GM12891 (cell line): ENCODE data around the gene LACTB.

Experiments used
- DNase-seq: peaks from one replicate; pipeline ENCODE4 v3.0.0; 2011; ENCODE audit warnings: low spot score; ENCODE audit not compliant: insufficient read length
- FAIRE-seq: peaks from 2 replicates; lab custom pipeline; 2011; peaks lifted over from hg19 to GRCh38; lab: Jason Lieb, UNC
- PAX5 ChIP-seq: IDR thresholded peaks from 2 replicates; pipeline ENCODE4 v1.6.1; 2011; ENCODE audit warnings: low read length, moderate library complexity, mild to moderate bottlenecking; ENCODE audit not compliant: insufficient read depth, severe bottlenecking
- POLR2A ChIP-seq: IDR thresholded peaks from 2 replicates; pipeline ENCODE4 v1.6.1; 2011; ENCODE audit warnings: low read depth, low read length, control low read depth
- POLR2AphosphoS5 ChIP-seq: IDR thresholded peaks from 2 replicates; pipeline ENCODE4 v1.6.1; 2011; ENCODE audit warnings: low read depth, low read length, control low read depth
- POU2F2 ChIP-seq: IDR thresholded peaks from 2 replicates; pipeline ENCODE4 v1.6.1; 2011; ENCODE audit warnings: low read depth, mild to moderate bottlenecking, control low read depth, low read length, moderate library complexity
- SPI1 ChIP-seq: IDR thresholded peaks from 2 replicates; pipeline ENCODE4 v1.6.1; 2011; ENCODE audit warnings: low read depth, low read length, control low read depth
- TAF1 ChIP-seq: IDR thresholded peaks from 2 replicates; pipeline ENCODE4 v1.6.1; 2011; ENCODE audit warnings: low read depth, low read length, control low read depth

The LACTB gene

GRCh38 chr15:63079947-63080626 is 41.6 kb upstream of the LACTB start:
- no peak for FAIRE-seq
- no peak for DNase-seq
- TF ChIP-seq PAX5 (no peak), POLR2A (no peak), SPI1 (no peak), POLR2AphosphoS5 (no peak), TAF1 (no peak), POU2F2 (no peak)

GRCh38 chr15:63080634-63081250 is 40.9 kb upstream of the LACTB start:
- TF ChIP-seq POU2F2 = no peak
- TF ChIP-seq TAF1 = no peak
- no peak for TF ChIP-seq SPI1
- TF ChIP-seq POLR2AphosphoS5 = no peak
- no peak for TF ChIP-seq POLR2A
- TF ChIP-seq PAX5 = no peak
- DNase-seq (no peak), FAIRE-seq (no peak)

DNA sequence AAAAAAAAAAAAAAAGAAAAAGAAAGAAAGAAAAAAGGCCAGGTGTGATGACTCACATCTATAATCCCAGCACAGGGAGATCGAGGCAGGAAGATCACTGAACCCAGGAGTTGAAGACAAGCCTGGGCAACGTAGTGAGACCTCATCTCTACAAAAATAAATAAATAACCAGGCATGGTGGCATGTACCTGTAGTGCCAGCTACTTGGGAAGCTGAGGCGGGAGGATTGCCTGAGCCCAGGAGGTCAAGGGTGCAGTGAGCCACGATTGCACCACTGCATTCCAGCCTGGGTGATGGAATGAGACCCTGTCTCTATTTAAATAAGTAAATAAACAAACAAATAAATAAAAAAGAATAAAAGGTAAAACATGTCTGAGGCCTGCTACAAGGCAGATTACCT is 39.3 kb upstream of the LACTB start:
- no peak for TF ChIP-seq TAF1
- TF ChIP-seq PAX5 = no peak
- FAIRE-seq = no peak
- no peak for DNase-seq

GRCh38 chr15:63083044-63083443 is 38.6 kb upstream of the LACTB start:
- FAIRE-seq (no peak), DNase-seq (no peak)
- TF ChIP-seq POU2F2 = no peak
- no peak for TF ChIP-seq SPI1
- no peak for TF ChIP-seq TAF1
- no peak for TF ChIP-seq POLR2AphosphoS5
- TF ChIP-seq POLR2A = no peak
- TF ChIP-seq PAX5 = no peak

DNA sequence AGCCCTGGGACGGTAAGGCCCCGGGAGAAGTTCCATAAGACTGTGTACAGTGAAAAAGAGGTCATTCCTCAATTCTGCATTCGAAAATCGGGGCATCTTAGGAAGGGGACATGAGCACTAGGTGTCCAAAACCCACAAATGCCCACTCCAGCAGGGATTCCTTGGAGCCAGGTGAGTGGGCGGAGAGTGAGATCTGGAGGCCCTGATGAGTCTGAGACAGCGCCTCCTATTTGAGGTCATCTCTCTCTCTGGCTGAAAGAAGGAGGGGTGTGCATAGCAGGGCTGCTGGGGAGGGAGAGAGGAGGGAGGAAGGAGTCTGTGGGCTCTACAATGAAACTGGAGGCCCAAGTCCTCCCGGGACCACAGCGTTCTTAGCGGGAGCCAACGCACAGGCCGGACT is 38.1 kb upstream of the LACTB start:
- FAIRE-seq = no peak
- TF ChIP-seq SPI1 (no peak), TAF1 (no peak), POLR2A (no peak), POLR2AphosphoS5 (no peak), PAX5 (no peak), POU2F2 (no peak)
- DNase-seq = no peak

- TF ChIP-seq SPI1 = no peak
- TF ChIP-seq POLR2A = no peak
- TF ChIP-seq POLR2AphosphoS5 = no peak
- TF ChIP-seq TAF1 = no peak
- TF ChIP-seq PAX5 = no peak
- no peak for TF ChIP-seq POU2F2
- FAIRE-seq = no peak
- no peak for DNase-seq
Measured at GRCh38 chr15:63084806-63085205, 36.9 kb upstream of the LACTB start.

- no peak for TF ChIP-seq PAX5
- no peak for TF ChIP-seq POLR2AphosphoS5
- TF ChIP-seq SPI1 = no peak
- no peak for TF ChIP-seq POU2F2
- TF ChIP-seq POLR2A = no peak
- TF ChIP-seq TAF1 = no peak
- DNase-seq (no peak), FAIRE-seq (no peak)
Measured at GRCh38 chr15:63085289-63085688, 36.4 kb upstream of the LACTB start.

- no peak for DNase-seq
- no peak for FAIRE-seq
- TF ChIP-seq SPI1 = no peak
- no peak for TF ChIP-seq TAF1
- no peak for TF ChIP-seq POU2F2
- TF ChIP-seq PAX5 = no peak
- TF ChIP-seq POLR2A = no peak
- no peak for TF ChIP-seq POLR2AphosphoS5
Measured at GRCh38 chr15:63086271-63086670, 35.4 kb upstream of the LACTB start.

DNA sequence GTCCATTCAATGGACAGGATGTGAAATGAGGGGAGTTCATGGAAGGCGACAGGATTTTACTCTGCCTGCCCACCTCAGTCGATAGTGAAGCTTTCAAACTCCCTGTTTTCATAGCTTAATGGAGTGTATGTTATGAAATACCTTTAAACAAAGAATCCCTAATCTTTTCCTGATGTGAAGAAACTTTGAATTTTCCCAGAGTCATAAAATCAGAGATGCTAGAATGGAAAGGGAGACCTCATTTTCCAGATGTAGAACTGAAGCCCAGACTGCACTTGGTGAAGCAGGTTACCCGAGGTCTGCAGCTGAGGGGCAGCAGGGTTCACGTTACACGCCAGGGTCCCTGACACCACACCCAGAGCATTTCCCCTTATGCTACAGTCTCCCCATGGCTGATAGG is 34.7 kb upstream of the LACTB start:
- no peak for TF ChIP-seq SPI1
- no peak for TF ChIP-seq PAX5
- TF ChIP-seq POLR2AphosphoS5 = no peak
- no peak for TF ChIP-seq POLR2A
- no peak for TF ChIP-seq TAF1
- TF ChIP-seq POU2F2 = no peak
- no peak for DNase-seq
- no peak for FAIRE-seq

GRCh38 chr15:63088533-63089245 is 33.0 kb upstream of the LACTB start:
- FAIRE-seq = no peak
- no peak for DNase-seq
- TF ChIP-seq TAF1 = no peak
- TF ChIP-seq PAX5 = no peak
- no peak for TF ChIP-seq POLR2AphosphoS5
- TF ChIP-seq POLR2A = no peak
- TF ChIP-seq POU2F2 = no peak
- TF ChIP-seq SPI1 = no peak
